ENCODE measurements around the gene PTPRU.

PTPRU gene

GRCh38 chr1:29338908-29339575 lies 102.7 kb downstream of the PTPRU start:
- DNase-seq (no peak), ATAC-seq (no peak)

GRCh38 chr1:29341936-29342335 lies 105.6 kb downstream of the PTPRU start:
- ATAC-seq (no peak), DNase-seq (no peak)

GRCh38 chr1:29342351-29342750 lies 106.0 kb downstream of the PTPRU start:
- DNase-seq, result no peak

GRCh38 chr1:29342983-29343382 lies 106.7 kb downstream of the PTPRU start:
- DNase-seq (no peak), ATAC-seq (no peak)

More at GRCh38 chr1:29342351-29342750, 106.0 kb downstream of the PTPRU start:
- no peak for ATAC-seq

- no peak for DNase-seq
- no peak for ATAC-seq
Observed at GRCh38 chr1:29343476-29343875, 107.2 kb downstream of the PTPRU start.

DNA sequence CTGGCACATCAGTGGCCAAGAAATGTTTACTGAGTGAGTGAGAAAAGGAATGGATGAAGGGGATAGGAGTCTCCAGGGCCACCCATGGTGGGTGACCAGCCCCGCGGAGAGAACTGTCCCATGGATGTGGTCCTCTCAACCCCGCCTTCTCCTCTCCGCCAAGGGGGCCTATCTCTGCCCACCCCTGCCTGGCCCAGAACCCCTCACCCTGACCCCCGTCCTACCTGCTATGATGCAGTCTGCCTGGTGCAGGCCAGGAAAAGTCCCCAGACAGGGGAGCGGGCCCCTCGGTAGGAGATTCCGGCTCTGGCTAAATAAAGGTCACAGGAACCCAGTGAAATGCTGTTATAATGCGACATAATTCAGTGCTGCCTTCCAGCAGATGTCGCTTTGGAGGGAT lies 107.6 kb downstream of the PTPRU start:
- no peak for DNase-seq
- no peak for ATAC-seq

- DNase-seq, result no peak
- no peak for ATAC-seq
Observed at GRCh38 chr1:29344336-29344735, 108.0 kb downstream of the PTPRU start.

- DNase-seq (no peak), ATAC-seq (no peak)
Observed at GRCh38 chr1:29346576-29346975, 110.3 kb downstream of the PTPRU start.

- ATAC-seq (no peak), DNase-seq (no peak)
Observed at GRCh38 chr1:29349871-29350491, 113.7 kb downstream of the PTPRU start.

GRCh38 chr1:29352719-29353420 lies 116.5 kb downstream of the PTPRU start:
- DNase-seq (no peak), ATAC-seq (no peak)

DNA sequence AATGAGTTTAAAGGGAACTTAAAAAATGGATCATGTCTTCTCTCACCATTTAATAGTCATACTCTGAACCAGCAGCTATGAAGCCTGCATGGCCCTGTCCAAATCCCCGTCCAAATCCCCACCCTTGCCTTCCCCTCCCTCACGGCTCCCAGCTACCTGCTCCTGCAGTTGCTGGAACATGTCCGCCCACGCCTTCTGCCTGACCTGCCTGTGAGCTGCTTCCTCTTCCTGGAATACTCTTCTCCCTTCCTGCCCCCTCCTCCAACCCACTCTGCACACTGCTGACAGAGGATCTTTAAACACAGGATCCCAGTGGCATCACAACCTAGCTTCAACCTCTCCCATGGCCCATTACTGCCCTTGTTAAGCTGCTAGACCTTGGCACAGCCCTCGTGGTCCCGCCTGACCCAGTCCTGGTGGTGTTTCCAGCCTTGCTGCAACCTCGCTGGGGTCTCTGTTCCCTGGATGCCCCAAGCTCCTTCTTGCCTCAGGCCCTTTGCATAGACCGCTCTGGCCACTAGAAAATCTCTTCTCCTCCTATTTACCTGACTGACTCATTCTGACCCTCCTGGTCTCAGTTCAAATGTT lies 118.3 kb downstream of the PTPRU start:
- no peak for ATAC-seq
- DNase-seq, result no peak

DNA sequence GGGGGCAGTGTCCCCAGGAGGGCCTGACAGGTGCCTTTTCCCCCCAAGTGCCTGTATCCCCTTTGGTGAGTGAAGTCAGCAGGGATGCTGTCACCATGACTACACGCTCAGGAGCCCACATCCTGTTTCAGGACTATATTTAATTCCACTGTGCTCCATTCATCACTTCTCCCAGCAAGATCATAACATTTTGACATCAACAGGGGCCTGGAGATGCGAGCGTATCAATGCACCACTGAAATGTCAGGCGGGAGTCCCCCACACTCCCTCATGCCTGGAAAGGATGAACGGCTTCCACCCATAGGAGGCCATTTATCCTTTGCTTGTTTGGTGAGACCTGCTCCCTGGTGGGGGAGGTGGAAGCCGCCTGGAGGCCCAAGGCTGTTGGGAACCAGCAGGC lies 119.1 kb downstream of the PTPRU start:
- ATAC-seq (peak; percentile 77), DNase-seq (peak; percentile 6)

GRCh38 chr1:29356663-29357062 lies 120.3 kb downstream of the PTPRU start:
- no peak for ATAC-seq
- no peak for DNase-seq

DNA sequence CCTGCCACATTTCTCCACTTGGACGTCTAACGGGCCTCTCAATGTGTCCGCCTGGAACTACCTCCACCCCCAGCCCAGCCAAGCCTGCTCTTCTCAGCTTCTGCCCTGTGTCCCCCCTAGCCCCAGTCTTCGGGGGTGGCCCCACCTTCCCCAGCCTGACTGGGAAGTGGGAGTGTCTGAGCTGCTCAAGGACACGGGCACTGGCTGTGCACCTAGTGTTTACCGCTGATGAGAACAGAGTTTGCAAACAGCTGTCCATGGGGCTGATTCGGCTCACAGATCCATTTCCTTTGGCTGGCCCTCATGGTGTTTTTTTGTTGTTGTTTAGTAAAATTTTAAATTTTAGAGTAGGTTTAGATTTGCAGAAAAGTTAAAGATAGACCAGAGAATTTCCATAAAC lies 121.1 kb downstream of the PTPRU start:
- ATAC-seq (no peak), DNase-seq (no peak)

DNA sequence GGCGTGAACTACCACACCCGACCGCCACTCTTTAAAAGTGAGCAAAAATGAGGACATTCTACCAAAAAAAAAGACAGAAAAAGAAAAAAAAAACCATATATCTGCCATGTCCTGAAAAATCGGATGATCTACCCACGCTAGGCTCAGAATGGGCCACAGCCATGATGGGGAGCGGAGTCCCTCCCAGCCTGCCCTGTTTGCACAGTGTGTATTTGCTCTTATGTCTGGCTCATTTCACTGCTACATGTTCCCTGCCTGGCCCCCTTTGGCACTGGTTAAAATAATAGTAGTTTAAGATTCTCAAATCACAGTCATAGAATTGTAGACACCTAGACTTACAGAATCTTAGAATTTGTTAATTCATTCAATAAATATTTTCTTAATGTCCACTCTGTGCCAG lies 121.9 kb downstream of the PTPRU start:
- no peak for DNase-seq

GRCh38 chr1:29360768-29361167 lies 124.4 kb downstream of the PTPRU start:
- DNase-seq (no peak), ATAC-seq (no peak)

More for the DNA sequence above, 121.9 kb downstream of the PTPRU start:
- ATAC-seq, result no peak

DNA sequence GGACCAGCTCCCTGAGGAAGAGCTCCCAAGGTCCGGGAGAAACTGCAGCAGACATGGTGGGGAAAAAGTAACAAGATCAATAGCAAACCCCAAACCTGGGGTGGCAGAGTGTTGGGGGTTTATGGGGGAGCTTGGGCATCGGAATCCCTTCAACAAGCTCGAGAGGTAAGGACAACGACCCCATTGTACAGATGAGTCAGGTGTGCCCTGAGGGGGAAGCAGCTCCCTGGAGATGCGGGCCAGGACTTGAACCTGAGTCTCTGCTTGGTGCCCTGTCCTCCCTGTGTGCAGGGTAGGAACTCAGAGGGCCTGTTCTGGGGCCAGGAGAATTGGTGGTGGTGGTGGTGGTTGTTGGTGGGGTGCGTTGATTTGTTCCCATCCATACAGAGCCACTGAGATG lies 125.4 kb downstream of the PTPRU start:
- DNase-seq (no peak), ATAC-seq (no peak)

DNA sequence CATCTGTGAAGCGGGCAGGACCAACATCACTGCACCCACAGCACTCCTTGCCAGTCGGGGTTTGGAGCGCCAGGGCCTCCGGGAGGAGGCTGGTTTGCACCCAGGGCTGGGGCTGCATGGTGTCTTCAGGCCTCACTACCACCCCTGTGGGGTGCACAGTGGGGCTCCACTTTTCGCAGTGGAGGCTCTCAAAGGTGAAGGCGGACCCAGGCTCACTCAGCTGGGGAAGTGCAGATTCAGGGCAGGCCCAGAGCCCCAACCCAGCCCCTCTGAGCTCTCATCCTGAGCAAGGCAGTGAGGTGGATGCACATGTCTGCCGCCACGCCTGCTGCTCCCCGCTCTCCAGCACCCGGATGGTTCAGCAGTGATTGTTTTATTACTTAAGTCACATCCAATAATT lies 125.8 kb downstream of the PTPRU start:
- DNase-seq (no peak), ATAC-seq (no peak)

- no peak for ATAC-seq
- DNase-seq, result no peak
Observed at GRCh38 chr1:29362764-29363163, 126.4 kb downstream of the PTPRU start.

GRCh38 chr1:29363536-29363935 lies 127.2 kb downstream of the PTPRU start:
- DNase-seq (no peak), ATAC-seq (no peak)

GRCh38 chr1:29364101-29364678 lies 127.9 kb downstream of the PTPRU start:
- no peak for ATAC-seq

DNA sequence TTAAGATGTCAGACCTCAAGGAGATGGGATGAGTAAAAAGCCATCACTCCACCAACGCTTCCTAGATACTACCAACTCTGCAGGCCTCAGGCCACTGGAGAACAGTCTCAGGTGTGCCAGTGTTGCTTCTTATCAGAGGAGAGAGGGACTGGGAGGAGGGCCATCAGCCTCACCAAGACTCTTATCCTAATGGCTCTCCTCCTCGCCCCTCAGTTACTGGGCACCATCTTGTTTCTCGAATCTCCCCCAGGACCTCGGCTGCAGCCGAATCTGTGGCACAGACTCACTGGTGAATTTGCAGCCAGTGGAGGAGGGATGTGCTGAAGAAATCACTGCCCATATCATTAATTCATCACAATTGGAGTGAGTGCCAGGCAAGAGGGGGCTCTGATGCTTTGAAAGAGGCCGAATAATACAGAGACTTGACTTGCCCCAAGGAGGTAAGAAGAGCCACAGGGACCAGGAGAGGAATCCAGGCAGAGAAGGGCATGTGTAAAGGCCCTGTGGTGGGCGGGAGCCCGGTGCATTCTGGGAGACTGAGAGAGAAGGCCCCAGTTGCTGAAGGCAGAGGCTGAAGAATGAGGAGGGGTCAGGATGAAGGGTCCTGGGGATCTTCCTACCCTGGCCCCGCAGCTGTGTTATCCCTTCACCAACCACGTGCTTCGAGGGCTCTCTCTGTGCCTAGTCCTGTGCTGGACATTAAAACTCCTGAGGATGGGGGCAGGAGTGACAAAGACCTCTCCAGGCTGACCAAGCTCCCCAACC lies 129.8 kb downstream of the PTPRU start:
- no peak for ATAC-seq
- no peak for DNase-seq

More at GRCh38 chr1:29364101-29364678, 127.9 kb downstream of the PTPRU start:
- no peak for DNase-seq
